Panc1 (cell line): Measurements from ENCODE around the gene KHSRP. TPM values are rescaled to one million over a fixed set of nuclear protein-coding genes. Genes with fewer than 3 reads are reported as not detected.

Source experiments
- ATAC-seq: fragments of 200-7000 bp; cut with Tn5 transposase; 2 replicates; pipeline ENCODE4 v1.9.1; 2020; ENCODE audit warnings: mild to moderate bottlenecking, moderate library complexity
- BruUV-seq: library from RNA; stranded (reverse); fragments of 400-500 nt; replicated peaks from 2 replicates; lab custom pipeline; 2021; lab: Mats Ljungman, UMichigan
- CTCF ChIA-PET: fragments of 300-600 bp; sonication (Branson Sonifier 250); formaldehyde crosslinking; loops from one replicate; lab custom pipeline; 2022; ENCODE audit warnings: antibody characterized with exemption; lab: Charles Lee
- POLR2A ChIA-PET: fragments of 300-600 bp; sonication (Branson Sonifier 250); formaldehyde crosslinking; loops from one replicate; lab custom pipeline; 2022; ENCODE audit warnings: antibody characterized with exemption; lab: Charles Lee
- DNase-seq: peaks from one replicate; pipeline ENCODE4 v3.0.0-alpha.2; 2010; ENCODE audit warnings: low read depth, low spot score
- H3K27ac ChIP-seq: 2 replicates; pipeline ENCODE4 v1.5.1; 2011; ENCODE audit warnings: mild to moderate bottlenecking, low read length, inconsistent platforms
- H3K27me3 ChIP-seq: fragments of 200-500 bp; sonication (Bioruptor generic); 2 replicates; pipeline ENCODE4 v1.6.0; 2014; ENCODE audit warnings: low read length, inconsistent platforms; ENCODE audit not compliant: control insufficient read depth, insufficient read depth
- H3K36me3 ChIP-seq: fragments of 200-500 bp; sonication (Bioruptor generic); 2 replicates; pipeline ENCODE4 v1.5.1; 2014; ENCODE audit warnings: inconsistent platforms, mild to moderate bottlenecking, low read length, moderate library complexity; ENCODE audit not compliant: control insufficient read depth, insufficient read depth
- H3K4me1 ChIP-seq: 2 replicates; pipeline ENCODE4 v1.5.1; 2011; ENCODE audit warnings: inconsistent platforms, mild to moderate bottlenecking, low read length, moderate library complexity; ENCODE audit not compliant: control insufficient read depth, insufficient read depth
- H3K4me3 ChIP-seq, 2 experiments: 2 replicates each; pipeline ENCODE4 v1.5.1; 2011 to 2012; ENCODE audit warnings: low read depth in 2 of 2, low read length in 2 of 2, mild to moderate bottlenecking in 2 of 2, inconsistent platforms in 1 of 2, moderate library complexity in 1 of 2
- H3K9me3 ChIP-seq: fragments of 200-500 bp; sonication (Bioruptor generic); 2 replicates; pipeline ENCODE4 v1.5.1; 2014; ENCODE audit warnings: low read depth, mild to moderate bottlenecking, inconsistent platforms, low read length, moderate library complexity; ENCODE audit not compliant: control insufficient read depth, insufficient read depth
- CTCF ChIP-seq: fragments of 450-650 bp; IDR thresholded peaks from 2 replicates; pipeline ENCODE4 v1.5.1; 2017; ENCODE audit warnings: mild to moderate bottlenecking
- POLR2AphosphoS5 ChIP-seq: IDR thresholded peaks from 2 replicates; pipeline ENCODE4 v1.6.1; 2012; ENCODE audit warnings: mild to moderate bottlenecking, low read depth, low read length, moderate library complexity
- REST ChIP-seq, 2 experiments: IDR thresholded peaks; 2 replicates each; pipeline ENCODE4 v1.6.1; 2011 to 2012; ENCODE audit warnings: low read depth in 2 of 2, control low read depth in 1 of 2, low read length in 1 of 2, mild to moderate bottlenecking in 1 of 2, moderate library complexity in 1 of 2; ENCODE audit not compliant: insufficient read depth in 1 of 2
- SIN3A ChIP-seq: IDR thresholded peaks from 2 replicates; pipeline ENCODE4 v1.6.1; 2012; ENCODE audit warnings: low read depth, mild to moderate bottlenecking, low read length, moderate library complexity, borderline replicate concordance; ENCODE audit not compliant: insufficient read depth
- TCF7L2 ChIP-seq: IDR thresholded peaks from 2 replicates; pipeline ENCODE4 v1.6.1; 2011; ENCODE audit warnings: mild to moderate bottlenecking, low read depth, low read length, inconsistent platforms
- in situ Hi-C: cut with HindIII; loops from 2 replicates; pipeline ENCODE4 v1.10.0; 2016; ENCODE audit warnings: low sequenced_read_pairs, low pct_unique_long_range_greater_than_20kb
- intact Hi-C: fragments of 100-400 bp; cut with micrococcal nuclease; formaldehyde crosslinking; loops from one replicate; pipeline ENCODE4 v1.10.0; 2022; ENCODE audit not compliant: unreplicated experiment
- total RNA-seq: library from RNA; stranded (reverse); gene quantifications from one replicate; pipeline ENCODE4 v1.2.1, GENCODE V29; 2021; ENCODE audit not compliant: unreplicated experiment

KHSRP gene
- total RNA-seq, 1 experiment from 2014 or later: 333 TPM

- no TSS peak for BruUV-seq
- in situ Hi-C loops: no loop called here
- H3K4me3 ChIP-seq: no peak overlapping the region
- H3K27ac ChIP-seq: no peak overlapping the region
- peaks cover 9% of the 10 kb centered on the region for H3K4me1 ChIP-seq
- intact Hi-C loops: no loop called here
- CTCF ChIA-PET: no interaction called here
- TF ChIP-seq SIN3A (no peak), CTCF (no peak), TCF7L2 (no peak), REST (IDR thresholded peaks at IDR 0.05; ENCODE audit: insufficient read depth in 1 of 2, low read depth in 2 of 2, low read length in 1 of 2) (no peak), POLR2AphosphoS5 (no peak)
- H3K36me3 ChIP-seq: peaks cover 7% of the 10 kb centered on the region; the same call in 1 of the 2 replicates
- H3K9me3 ChIP-seq: no peaks in the 10 kb centered on the region
- ATAC-seq: no peak
- POLR2A ChIA-PET: no interaction called here
- no peaks in the 10 kb centered on the region for H3K27me3 ChIP-seq
- DNase-seq: no peak
Observed at GRCh38 chr19:6427131-6427530, 2.5 kb upstream of the KHSRP start.

- peak overlapping the region; percentile 17 to 32 for H3K4me3 ChIP-seq
- H3K27ac ChIP-seq: peak overlapping the region; percentile 85
- DNase-seq (no peak), ATAC-seq (no peak)
- peaks cover 9% of the 10 kb centered on the region for H3K4me1 ChIP-seq
- no TSS peak for BruUV-seq
- TF ChIP-seq TCF7L2 (no peak), POLR2AphosphoS5 (no peak), SIN3A (no peak), CTCF (no peak; the same call in 1 of the 2 replicates), REST (IDR thresholded peaks at IDR 0.05; ENCODE audit: insufficient read depth in 1 of 2, low read depth in 2 of 2, low read length in 1 of 2) (no peak)
- in situ Hi-C loops: no loop called here
- intact Hi-C loops: no loop called here
- no peaks in the 10 kb centered on the region for H3K27me3 ChIP-seq
- peaks cover 7% of the 10 kb centered on the region for H3K36me3 ChIP-seq
- ChIA-PET CTCF (no interaction called here), POLR2A (no interaction called here)
- no peaks in the 10 kb centered on the region for H3K9me3 ChIP-seq
Observed at GRCh38 chr19:6425732-6426620, 1.4 kb upstream of the KHSRP start.
